GM23248 (cell line): Measurements from ENCODE around the gene CSNK1A1. TPM values are rescaled to one million over a fixed set of nuclear protein-coding genes. Genes with fewer than 3 reads are reported as not detected.

ENCODE experiments used
- DNase-seq: peaks from one replicate; pipeline ENCODE4 v3.0.0-alpha.2; 2015
- H2AFZ ChIP-seq: fragments of 200-600 bp; sonication (generic); 2 replicates; pipeline ENCODE4 v1.6.1; 2016; ENCODE audit warnings: antibody characterized with exemption
- H3F3A ChIP-seq: fragments of 200-600 bp; sonication (generic); 2 replicates; pipeline ENCODE4 v1.6.1; 2016; ENCODE audit warnings: mild to moderate bottlenecking, antibody characterized with exemption, mixed run types; ENCODE audit not compliant: insufficient read depth
- H3K27ac ChIP-seq: fragments of 200-600 bp; sonication (generic); 2 replicates; pipeline ENCODE4 v1.5.1; 2016; ENCODE audit warnings: mild to moderate bottlenecking
- H3K27me3 ChIP-seq: fragments of 200-600 bp; sonication (generic); replicated peaks from 2 replicates; pipeline ENCODE4 v1.6.1; 2016; ENCODE audit warnings: mild to moderate bottlenecking; ENCODE audit not compliant: insufficient read depth
- H3K36me3 ChIP-seq: fragments of 200-600 bp; sonication (generic); 2 replicates; pipeline ENCODE4 v1.6.1; 2016; ENCODE audit warnings: low read depth, mild to moderate bottlenecking
- H3K4me1 ChIP-seq: fragments of 200-600 bp; sonication (generic); 2 replicates; pipeline ENCODE4 v1.6.1; 2016; ENCODE audit warnings: mild to moderate bottlenecking; ENCODE audit not compliant: insufficient read depth
- H3K4me2 ChIP-seq: fragments of 200-600 bp; sonication (generic); one replicate; pipeline ENCODE4 v1.6.1; 2016; ENCODE audit warnings: mild to moderate bottlenecking; ENCODE audit not compliant: unreplicated experiment
- H3K4me3 ChIP-seq: fragments of 200-600 bp; sonication (generic); 2 replicates; pipeline ENCODE4 v1.5.1; 2016; ENCODE audit warnings: mild to moderate bottlenecking
- H3K79me2 ChIP-seq: fragments of 200-600 bp; sonication (generic); 2 replicates; pipeline ENCODE4 v1.6.1; 2016; ENCODE audit warnings: mild to moderate bottlenecking; ENCODE audit not compliant: insufficient read depth
- H3K9ac ChIP-seq: fragments of 200-600 bp; sonication (generic); 2 replicates; pipeline ENCODE4 v1.6.1; 2016; ENCODE audit warnings: mild to moderate bottlenecking
- H3K9me2 ChIP-seq: fragments of 200-600 bp; sonication (generic); 2 replicates; pipeline ENCODE4 v1.6.1; 2016; ENCODE audit warnings: mixed run types, mild to moderate bottlenecking, moderate library complexity; ENCODE audit not compliant: insufficient read depth
- H3K9me3 ChIP-seq: fragments of 200-600 bp; sonication (generic); one replicate; pipeline ENCODE4 v1.6.1; 2017; ENCODE audit warnings: low read depth
- H4K20me1 ChIP-seq: fragments of 200-600 bp; sonication (generic); 2 replicates; pipeline ENCODE4 v1.6.0; 2016; ENCODE audit not compliant: insufficient read depth
- EZH2 ChIP-seq: fragments of 200-600 bp; sonication (generic); IDR thresholded peaks from 2 replicates; pipeline ENCODE4 v1.6.1; 2018; ENCODE audit warnings: antibody characterized with exemption, mild to moderate bottlenecking; ENCODE audit not compliant: insufficient read depth, poor library complexity, severe bottlenecking
- EZH2phosphoT487 ChIP-seq: fragments of 200-600 bp; sonication (generic); IDR thresholded peaks from 2 replicates; pipeline ENCODE4 v1.6.1; 2018; ENCODE audit warnings: antibody characterized with exemption, moderate library complexity, mild to moderate bottlenecking, low read depth; ENCODE audit not compliant: insufficient read depth
- WGBS, 2 experiments: methylation state at CpG; one replicate each; pipeline ENCODE4 v1.1.6; 2015 to 2017; ENCODE audit warnings: low lambda C conversion rate in 2 of 2, low coverage in 1 of 2; ENCODE audit errors: missing lambda C conversion rate in 2 of 2; 5-methylcytosine and 5-hydroxymethylcytosine counted together
- in situ Hi-C: fragments of 300-500 bp; cut with MboI; formaldehyde crosslinking; loops from 2 replicates; pipeline ENCODE4 v1.15.0; 2020
- polyA plus RNA-seq: library from polyadenylated mRNA; unstranded; fragments of >200 nt; fragmentation: Nextera tagmentation; extraction: Ambion mirVana; gene quantifications from 2 replicates; pipeline ENCODE4 v1.2.1, GENCODE V29; 2016
- total RNA-seq: library from RNA; depleted of rRNA; stranded (reverse); fragments of >200 nt; shearing (Covaris generic); gene quantifications from 2 replicates; pipeline ENCODE4 v1.2.3, GENCODE V29; 2014

The CSNK1A1 gene
- total and polyA plus RNA-seq, 2 experiments from 2014 or later, result 228 to 415 TPM

DNA sequence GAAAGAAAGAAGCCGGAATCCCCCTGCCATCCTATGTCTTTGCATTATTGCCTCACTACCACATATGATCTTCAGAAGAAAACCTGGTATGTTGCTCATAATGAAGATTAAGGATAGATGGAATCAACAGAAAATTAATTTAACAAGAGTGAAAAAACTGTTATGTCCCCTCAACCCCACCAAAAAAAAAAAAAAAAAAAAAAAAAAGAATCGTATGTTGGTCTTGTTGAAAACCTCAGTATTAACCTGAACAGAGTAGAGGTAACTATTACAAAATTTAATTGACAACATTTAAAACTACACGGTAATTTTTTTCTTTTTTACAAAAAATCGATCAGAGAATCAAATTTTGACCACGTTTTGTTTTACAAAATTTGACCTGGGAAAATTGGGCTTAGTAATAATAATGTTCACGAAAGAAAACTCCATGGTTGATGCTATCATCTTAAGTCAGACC is 827 bp upstream of the CSNK1A1 start:
- in situ Hi-C loops, result loop anchor here (5.0 kb wide), 1 partner anchor 110 kb away; no protein-coding TSS in a partner anchor
- Histone ChIP-seq H2AFZ (peak overlapping the region; percentile 81), H3K27me3 (no peaks in the 10 kb centered on the region), H3K9me2 (no peaks in the 10 kb centered on the region), H3K9ac (peak overlapping the region; percentile 100), H3K4me2 (peak overlapping the region; percentile 96), H4K20me1 (peaks cover 6% of the 10 kb centered on the region; the same call in 1 of the 2 replicates), H3F3A (peaks cover 40% of the 10 kb centered on the region), H3K4me1 (peaks cover 26% of the 10 kb centered on the region), H3K4me3 (peak overlapping the region; percentile 98), H3K79me2 (peaks cover 52% of the 10 kb centered on the region), H3K9me3 (no peaks in the 10 kb centered on the region), H3K27ac (peak overlapping the region; percentile 96), H3K36me3 (peaks cover 30% of the 10 kb centered on the region)
- no peak for DNase-seq
- 28% methylated on average over 6 of the region's 6 CpGs for WGBS, 2 experiments
- no peak for TF ChIP-seq EZH2phosphoT487
- no peak for TF ChIP-seq EZH2

DNA sequence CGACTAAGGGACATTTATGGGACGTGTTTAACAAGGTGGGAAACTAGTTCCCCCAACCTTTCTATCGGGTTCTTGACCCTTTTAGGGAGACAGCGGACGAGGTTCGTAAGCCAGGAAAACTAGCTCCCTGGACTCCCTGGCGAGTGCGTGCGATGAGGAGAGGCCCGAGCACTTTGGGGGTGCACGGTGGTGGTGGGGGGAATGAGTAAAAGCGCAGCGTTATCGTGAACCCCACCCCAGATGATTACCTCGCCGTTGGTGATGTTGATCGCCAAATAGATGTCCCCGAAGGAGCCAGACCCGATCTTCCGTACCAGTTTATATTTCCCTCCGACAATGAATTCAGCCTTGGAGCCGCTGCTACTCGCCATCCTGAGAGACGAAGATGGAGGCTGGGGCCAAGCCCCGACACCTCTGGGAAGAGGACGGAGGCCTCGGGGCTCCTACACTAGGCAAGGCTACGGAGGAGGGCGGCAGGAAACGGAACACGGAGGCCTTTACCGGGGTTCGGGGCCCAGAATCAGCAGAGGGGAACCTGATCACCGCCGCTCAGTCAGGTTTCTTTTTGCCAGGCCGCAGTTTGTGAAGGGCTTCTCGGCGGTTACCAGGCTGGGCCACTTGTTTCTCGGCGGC is 529 bp downstream of the CSNK1A1 start:
- Histone ChIP-seq H3K9me3 (no peaks in the 10 kb centered on the region), H3K4me3 (peak overlapping the region; percentile 98), H3K9me2 (no peaks in the 10 kb centered on the region), H3K36me3 (peaks cover 39% of the 10 kb centered on the region), H2AFZ (no peak overlapping the region), H3K27ac (peak overlapping the region; percentile 96), H3K4me2 (peak overlapping the region; percentile 97), H3K27me3 (no peaks in the 10 kb centered on the region), H3K9ac (peak overlapping the region; percentile 100), H3K79me2 (peaks cover 65% of the 10 kb centered on the region), H4K20me1 (peaks cover 10% of the 10 kb centered on the region; the same call in 1 of the 2 replicates), H3K4me1 (peaks cover 32% of the 10 kb centered on the region), H3F3A (peaks cover 48% of the 10 kb centered on the region)
- 0 to 1% methylated on average over 37 to 40 of the region's 40 CpGs for WGBS, 2 experiments
- TF ChIP-seq EZH2phosphoT487 (no peak), EZH2 (no peak)
- peak; percentile 48 for DNase-seq
- in situ Hi-C loops, result loop anchor here (5.0 kb wide), 1 partner anchor 108 kb away; no protein-coding TSS in a partner anchor

DNA sequence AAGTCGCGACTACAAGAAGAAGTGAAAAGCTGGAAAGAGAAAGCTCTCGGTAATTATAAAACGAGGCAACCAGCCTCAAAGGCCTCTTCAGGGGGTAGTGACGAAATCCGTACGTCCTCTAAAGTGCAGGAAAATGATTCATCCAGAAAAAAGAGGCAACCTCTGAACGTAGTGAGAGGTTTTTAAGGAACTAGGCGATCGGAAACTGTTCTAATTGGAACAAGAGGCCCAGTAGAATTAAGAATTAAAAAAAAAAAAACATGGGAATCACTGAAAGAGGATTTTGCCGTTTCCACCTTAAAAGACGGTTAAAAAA is 1.0 kb downstream of the CSNK1A1 start:
- Histone ChIP-seq H3F3A (peaks cover 48% of the 10 kb centered on the region), H4K20me1 (peaks cover 10% of the 10 kb centered on the region; the same call in 1 of the 2 replicates), H3K79me2 (peaks cover 70% of the 10 kb centered on the region), H3K27ac (peak overlapping the region; percentile 96), H3K9me2 (no peaks in the 10 kb centered on the region), H3K4me1 (peaks cover 32% of the 10 kb centered on the region), H3K9me3 (no peaks in the 10 kb centered on the region), H3K36me3 (peaks cover 44% of the 10 kb centered on the region), H3K4me3 (peak overlapping the region; percentile 98), H3K9ac (peak overlapping the region; percentile 100), H3K4me2 (peak overlapping the region; percentile 97), H2AFZ (no peak overlapping the region), H3K27me3 (no peaks in the 10 kb centered on the region)
- 0 to 1% methylated on average over 12 of the region's 12 CpGs for WGBS, 2 experiments
- TF ChIP-seq EZH2, result no peak
- TF ChIP-seq EZH2phosphoT487, result no peak
- in situ Hi-C loops, result loop anchor here (5.0 kb wide), 1 partner anchor 108 kb away; no protein-coding TSS in a partner anchor
- DNase-seq, result peak; percentile 90

DNA sequence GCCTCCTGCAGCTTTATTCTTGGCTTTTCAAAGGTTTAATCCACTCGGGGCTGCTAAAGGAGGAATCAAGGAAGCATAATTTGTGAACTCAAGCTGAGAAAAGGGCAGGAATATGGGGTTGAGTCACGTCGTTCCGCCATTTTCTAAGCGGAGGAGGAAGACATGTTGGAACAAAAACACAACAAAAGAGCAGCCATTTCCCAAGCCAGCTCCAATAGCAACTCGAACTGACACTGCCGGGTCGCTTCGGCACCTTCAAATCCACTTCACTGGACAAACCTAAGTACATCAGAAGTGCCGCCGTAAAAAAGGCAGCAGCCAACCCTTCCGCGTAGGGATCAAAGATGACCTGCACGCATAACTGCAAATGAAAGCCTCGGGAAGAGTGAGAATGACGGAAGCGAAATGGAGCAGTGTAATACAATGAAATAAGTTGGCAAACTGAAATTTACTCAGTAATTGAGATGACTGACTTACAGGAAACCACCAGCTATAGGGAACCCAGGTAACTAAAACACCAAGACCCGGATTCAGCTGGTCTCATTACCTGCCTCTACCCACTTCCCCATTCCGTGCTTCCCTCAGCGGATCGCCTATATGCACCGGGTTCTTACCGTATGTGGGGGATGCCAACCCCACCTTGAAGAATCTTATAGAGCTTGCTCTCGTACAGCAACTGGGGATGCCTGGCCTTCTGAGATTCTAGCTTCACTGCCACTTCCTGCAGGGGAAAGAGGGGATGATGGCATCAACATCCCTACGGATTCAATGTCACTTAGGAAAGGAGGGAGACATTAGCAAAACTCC is 1.6 kb downstream of the CSNK1A1 start:
- no peak for TF ChIP-seq EZH2
- no peak for TF ChIP-seq EZH2phosphoT487
- H3K9me3 ChIP-seq, result no peaks in the 10 kb centered on the region
- H3K79me2 ChIP-seq, result peaks cover 76% of the 10 kb centered on the region
- peaks cover 49% of the 10 kb centered on the region for H3K36me3 ChIP-seq
- no peaks in the 10 kb centered on the region for H3K27me3 ChIP-seq
- in situ Hi-C loops, result loop anchor here (5.0 kb wide), 1 partner anchor 107 kb away; no protein-coding TSS in a partner anchor
- H3K9ac ChIP-seq, result peak overlapping the region; percentile 100
- peak overlapping the region; percentile 96 for H3K27ac ChIP-seq
- peak overlapping the region; percentile 98 for H3K4me3 ChIP-seq
- peaks cover 10% of the 10 kb centered on the region; the same call in 1 of the 2 replicates for H4K20me1 ChIP-seq
- no peaks in the 10 kb centered on the region for H3K9me2 ChIP-seq
- peak; percentile 83 for DNase-seq
- peaks cover 48% of the 10 kb centered on the region for H3F3A ChIP-seq
- peak overlapping the region; percentile 97 for H3K4me2 ChIP-seq
- 0 to 1% methylated on average over 25 of the region's 25 CpGs for WGBS, 2 experiments
- no peak overlapping the region for H2AFZ ChIP-seq
- peaks cover 32% of the 10 kb centered on the region for H3K4me1 ChIP-seq
